ENCODE data around the gene PDE4D.
"Not testable (repeated sequence)": the region's sequence is repeated elsewhere in the genome, so short reads cannot be mapped to it uniquely, and the experiment has no call there.

Gene PDE4D

GRCh38 chr5:59471463-59471862 lies 422.1 kb downstream of the PDE4D start:
- DNase-seq (ENCODE audit: low read depth) = no peak

GRCh38 chr5:59467969-59468368 lies 425.6 kb downstream of the PDE4D start:
- no peak for DNase-seq (ENCODE audit: low read depth)

GRCh38 chr5:59466271-59466670 lies 427.3 kb downstream of the PDE4D start:
- DNase-seq (ENCODE audit: low read depth) = peak; percentile 80

- no peak for DNase-seq (ENCODE audit: low read depth)
Measured at GRCh38 chr5:59464969-59465368, 428.6 kb downstream of the PDE4D start.

GRCh38 chr5:59463618-59464166 lies 429.8 kb downstream of the PDE4D start:
- not testable (repeated sequence) for DNase-seq (ENCODE audit: low read depth)

DNA sequence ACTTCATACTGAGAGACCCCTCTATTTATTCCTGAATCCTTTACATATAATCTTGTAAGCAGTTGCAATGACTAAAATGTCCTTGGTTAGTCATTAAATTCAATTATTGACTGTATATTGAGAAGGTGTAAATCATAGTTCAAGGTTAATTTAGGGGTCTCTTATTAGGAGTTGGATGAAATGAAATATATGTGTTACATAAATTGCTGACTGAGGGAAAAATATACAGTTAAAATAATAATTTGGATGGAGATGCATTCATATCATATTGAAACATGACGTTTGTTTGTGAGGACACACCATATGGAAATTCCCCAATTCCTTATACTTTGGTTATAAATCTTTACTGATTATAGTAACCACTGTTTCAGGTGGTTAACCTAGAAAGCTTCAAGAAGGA lies 430.6 kb downstream of the PDE4D start:
- DNase-seq (ENCODE audit: low read depth) = no peak

- no peak for DNase-seq (ENCODE audit: low read depth)
Measured at GRCh38 chr5:59460368-59461153, 433.0 kb downstream of the PDE4D start.

DNA sequence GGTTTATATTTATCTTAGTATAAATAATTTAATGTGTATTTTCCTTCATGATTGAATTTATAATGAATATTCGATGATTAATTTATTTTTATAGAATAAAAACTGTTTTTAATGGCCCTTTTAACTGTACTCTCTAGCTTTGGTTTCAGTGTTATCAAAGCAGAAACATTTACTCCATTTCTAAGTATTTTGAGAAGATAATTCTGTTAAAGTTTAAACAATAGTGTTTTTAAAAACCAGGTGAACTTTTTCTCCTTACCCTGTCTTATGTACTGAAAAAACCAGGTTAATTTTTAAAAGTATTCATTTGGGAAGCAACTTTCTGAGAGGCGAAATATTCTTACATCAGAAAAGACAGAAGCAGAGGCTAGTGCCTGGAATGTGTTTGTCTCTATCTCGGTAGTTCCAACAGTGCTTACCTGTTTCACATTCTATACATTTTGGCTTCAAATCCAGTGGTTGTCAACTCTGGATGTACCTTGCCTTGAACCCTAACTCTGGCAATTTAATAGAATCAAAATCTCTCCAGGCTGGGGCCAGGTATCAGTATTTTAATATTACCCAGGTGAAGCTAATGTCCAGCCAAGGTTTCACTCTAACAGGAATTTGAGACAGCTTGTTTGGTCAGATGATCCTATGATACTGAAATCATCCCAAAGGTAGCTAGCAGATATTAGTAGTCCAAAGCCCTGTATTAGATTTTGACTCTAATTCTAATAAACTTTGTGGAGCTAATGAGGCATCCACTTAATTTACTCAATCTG lies 434.4 kb downstream of the PDE4D start:
- DNase-seq (ENCODE audit: low read depth) = no peak

DNA sequence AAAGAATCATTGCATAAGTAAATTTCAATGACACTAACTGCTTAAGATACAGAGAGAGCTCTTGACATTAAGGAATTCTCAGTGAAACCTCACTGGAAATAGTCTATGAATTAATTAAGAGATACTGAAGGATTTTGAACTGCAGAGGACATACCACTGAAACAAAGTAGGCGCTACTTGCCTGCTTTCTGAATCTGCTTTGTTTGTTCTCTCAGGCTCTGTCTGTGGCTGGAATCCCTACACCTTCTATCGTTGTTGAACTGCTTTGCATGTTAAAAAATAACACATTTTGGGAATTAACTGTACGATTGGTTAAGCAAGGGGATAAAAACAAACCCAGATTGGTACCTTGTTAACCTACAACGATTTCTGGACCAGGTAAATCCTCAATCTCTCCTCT lies 435.2 kb downstream of the PDE4D start:
- no peak for DNase-seq (ENCODE audit: low read depth)

DNA sequence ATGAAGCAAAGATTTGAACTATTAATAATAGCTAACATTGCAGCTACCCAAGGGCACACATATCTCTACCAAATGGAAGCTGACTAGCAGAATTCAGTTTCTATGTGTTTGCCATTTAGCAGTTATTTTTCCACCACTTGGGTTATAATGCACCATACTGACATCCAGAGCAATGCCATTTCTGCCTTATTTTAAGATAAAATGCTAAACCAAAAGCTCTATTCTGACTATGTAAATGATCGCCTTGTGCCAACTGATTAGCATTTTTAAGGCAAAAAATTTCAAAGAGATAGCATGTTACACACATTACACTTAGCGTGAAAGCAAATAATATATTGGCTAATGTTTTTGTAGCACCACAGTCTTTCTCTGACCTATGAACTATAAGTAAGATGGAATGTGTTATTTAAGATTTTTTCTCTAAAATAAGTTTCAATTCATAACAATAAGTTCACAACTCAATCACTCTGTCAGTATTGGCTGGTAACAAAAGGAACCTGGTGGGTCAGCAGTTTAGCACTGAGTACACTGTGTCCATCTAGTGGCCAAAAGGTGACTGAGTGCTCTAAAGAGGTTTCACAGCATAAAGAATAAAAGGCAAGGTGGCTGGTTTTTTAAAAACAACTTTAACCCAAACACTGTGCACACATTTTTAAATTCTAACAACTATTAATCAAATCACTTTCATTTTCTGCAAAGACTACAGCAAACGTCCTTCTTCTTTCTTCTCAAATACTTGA lies 443.5 kb downstream of the PDE4D start:
- peak; percentile 3 for DNase-seq (ENCODE audit: low read depth)

DNA sequence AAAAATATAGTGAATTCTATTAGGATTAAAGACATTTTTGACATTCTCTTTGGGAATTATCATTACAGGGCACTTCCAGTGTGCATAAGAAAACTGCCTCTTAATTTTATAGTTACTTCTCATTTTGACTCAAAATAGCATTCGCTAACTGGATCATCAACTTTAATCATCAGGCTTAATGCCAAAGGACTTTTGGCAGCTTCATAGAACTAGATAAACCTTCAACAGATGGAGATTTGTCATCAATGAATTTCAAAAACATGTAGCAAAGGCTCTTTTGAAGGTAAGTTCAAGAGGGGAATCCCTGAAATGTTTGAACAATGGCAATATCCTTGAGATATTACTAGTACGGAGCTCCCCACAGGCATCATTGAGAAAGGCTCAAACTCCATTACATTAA lies 447.2 kb downstream of the PDE4D start:
- DNase-seq (ENCODE audit: low read depth) = no peak

DNA sequence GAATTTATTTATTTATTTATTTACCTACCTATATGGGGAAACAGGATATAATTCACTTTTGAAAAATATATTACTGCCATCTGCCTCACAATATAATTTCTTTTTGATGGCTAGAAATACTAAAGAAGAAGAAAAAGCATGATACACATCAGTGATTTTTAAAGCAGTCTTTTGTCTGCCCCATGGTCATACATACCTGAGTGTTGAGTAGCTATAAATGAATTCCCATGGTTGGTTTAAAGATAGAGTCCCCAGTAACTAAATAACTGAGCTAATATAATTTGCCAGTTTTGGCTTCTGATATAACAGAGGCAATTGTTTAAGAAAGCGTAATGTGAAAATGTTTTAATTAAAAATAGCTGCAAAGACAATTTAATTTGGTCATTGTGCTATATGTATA lies 447.8 kb downstream of the PDE4D start:
- DNase-seq (ENCODE audit: low read depth) = no peak

- DNase-seq (ENCODE audit: low read depth) = no peak
Measured at GRCh38 chr5:59439303-59439702, 454.2 kb downstream of the PDE4D start.

DNA sequence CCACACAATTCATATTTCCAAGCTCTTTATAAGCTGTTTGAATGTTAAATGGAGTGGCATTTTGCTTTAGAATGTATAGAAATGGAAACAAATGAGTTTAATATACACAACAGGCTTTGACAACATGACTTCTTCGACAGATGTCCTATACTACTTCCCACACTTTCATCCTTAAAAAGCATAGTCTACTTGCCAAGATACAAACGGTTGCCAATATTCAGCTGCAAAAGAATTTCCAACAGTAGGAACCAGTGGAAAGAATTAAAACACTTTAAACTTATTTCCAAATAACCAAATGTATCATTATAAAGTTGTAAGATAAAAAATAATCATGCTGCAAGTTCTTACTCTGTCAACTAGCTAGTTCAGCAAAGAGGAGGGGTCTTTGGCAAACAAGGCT lies 456.4 kb downstream of the PDE4D start:
- no peak for DNase-seq (ENCODE audit: low read depth)

- DNase-seq (ENCODE audit: low read depth) = no peak
Measured at GRCh38 chr5:59436364-59437148, 457.0 kb downstream of the PDE4D start.

GRCh38 chr5:59433174-59433573 lies 460.4 kb downstream of the PDE4D start:
- DNase-seq (ENCODE audit: low read depth) = no peak

GRCh38 chr5:59430066-59430685 lies 463.4 kb downstream of the PDE4D start:
- DNase-seq (ENCODE audit: low read depth) = no peak

- no peak for DNase-seq (ENCODE audit: low read depth)
Measured at GRCh38 chr5:59428391-59428790, 465.1 kb downstream of the PDE4D start.

GRCh38 chr5:59424515-59424914 lies 469.0 kb downstream of the PDE4D start:
- DNase-seq (ENCODE audit: low read depth) = no peak

DNA sequence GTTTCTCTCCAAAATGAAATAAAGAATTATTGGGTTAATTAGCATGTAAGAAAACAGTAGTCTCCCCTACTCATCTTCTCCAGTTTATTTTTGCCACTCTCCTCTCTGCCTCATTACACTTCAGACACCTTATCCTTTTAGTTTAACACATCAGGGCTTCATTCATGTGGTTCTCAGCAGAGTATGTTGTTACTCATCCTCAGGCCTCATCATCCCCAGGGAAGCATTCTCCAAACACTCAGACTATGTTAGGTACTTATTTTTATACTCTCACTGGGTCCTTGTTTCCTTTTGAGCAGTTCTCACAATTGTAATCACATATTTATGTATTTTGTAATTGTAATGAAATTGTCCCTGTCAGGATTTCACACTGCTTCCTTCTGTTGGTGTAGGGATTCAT lies 470.5 kb downstream of the PDE4D start:
- no peak for DNase-seq (ENCODE audit: low read depth)

Data from amniotic epithelial cell (primary cell).